ENCODE measurements around the gene IGSF3.

GRCh38 chr1:116553386-116554115 is 114.0 kb downstream of the IGSF3 start:
- no peak for TF ChIP-seq CTCF (IDR thresholded peaks at IDR 0.05)
- TF ChIP-seq POLR2A (IDR thresholded peaks at IDR 0.05) = no peak
